Natural killer cell treated with Interleukin-12 subunit alpha and Interleukin-12 subunit beta and Interleukin-15 and Interleukin-18, amount 100 ng/mL, for 72 hours (primary cell): Measurements from ENCODE around the gene GPSM3. TPM values are rescaled to one million over a fixed set of nuclear protein-coding genes. Genes with fewer than 3 reads are reported as not detected.
"Not testable (repeated sequence)": the region's sequence is repeated elsewhere in the genome, so short reads cannot be mapped to it uniquely, and the experiment has no call there.

Experiments
- ATAC-seq, 2 donors: fragments of 150-1000 bp; cut with Tn5 transposase in 1 of 2; sonication (Bioruptor Pico), chemical (Tn5 transposase) in 1 of 2; 2 replicates each; pipeline ENCODE4 v1.10.0; 2021
- DNase-seq: peaks from one replicate; pipeline ENCODE4 v3.0.0; 2022; ENCODE audit warnings: low spot score
- H3K27ac Mint-ChIP-seq, 2 donors: 1 replicate in 1 of 2; 2 replicates in 1 of 2; pipeline ENCODE4 v1.8.0; 2022; ENCODE audit warnings: mixed read lengths in 2 of 2, mild to moderate bottlenecking in 1 of 2, moderate library complexity in 1 of 2
- H3K27me3 Mint-ChIP-seq, 2 donors: 1 replicate in 1 of 2; 2 replicates in 1 of 2; pipeline ENCODE4 v1.8.0; 2022; ENCODE audit warnings: mixed read lengths in 2 of 2
- H3K36me3 Mint-ChIP-seq: one replicate; pipeline ENCODE4 v1.8.0; 2022; ENCODE audit warnings: mixed read lengths
- H3K4me1 Mint-ChIP-seq, 2 donors: 1 replicate in 1 of 2; 2 replicates in 1 of 2; pipeline ENCODE4 v1.8.0; 2022; ENCODE audit warnings: low read depth in 2 of 2, mixed read lengths in 2 of 2, mild to moderate bottlenecking in 1 of 2
- H3K4me3 Mint-ChIP-seq: one replicate; pipeline ENCODE4 v1.8.0; 2022; ENCODE audit warnings: mixed read lengths
- H3K9me3 Mint-ChIP-seq: 2 replicates; pipeline ENCODE4 v1.8.0; 2022; ENCODE audit warnings: mixed read lengths
- total RNA-seq, 2 donors: library from RNA; stranded (reverse); gene quantifications; one replicate each; pipeline ENCODE4 v1.2.3, GENCODE V29; 2022

GPSM3 gene
- total RNA-seq, 2 donors from 2014 or later = 131 to 143 TPM

DNA sequence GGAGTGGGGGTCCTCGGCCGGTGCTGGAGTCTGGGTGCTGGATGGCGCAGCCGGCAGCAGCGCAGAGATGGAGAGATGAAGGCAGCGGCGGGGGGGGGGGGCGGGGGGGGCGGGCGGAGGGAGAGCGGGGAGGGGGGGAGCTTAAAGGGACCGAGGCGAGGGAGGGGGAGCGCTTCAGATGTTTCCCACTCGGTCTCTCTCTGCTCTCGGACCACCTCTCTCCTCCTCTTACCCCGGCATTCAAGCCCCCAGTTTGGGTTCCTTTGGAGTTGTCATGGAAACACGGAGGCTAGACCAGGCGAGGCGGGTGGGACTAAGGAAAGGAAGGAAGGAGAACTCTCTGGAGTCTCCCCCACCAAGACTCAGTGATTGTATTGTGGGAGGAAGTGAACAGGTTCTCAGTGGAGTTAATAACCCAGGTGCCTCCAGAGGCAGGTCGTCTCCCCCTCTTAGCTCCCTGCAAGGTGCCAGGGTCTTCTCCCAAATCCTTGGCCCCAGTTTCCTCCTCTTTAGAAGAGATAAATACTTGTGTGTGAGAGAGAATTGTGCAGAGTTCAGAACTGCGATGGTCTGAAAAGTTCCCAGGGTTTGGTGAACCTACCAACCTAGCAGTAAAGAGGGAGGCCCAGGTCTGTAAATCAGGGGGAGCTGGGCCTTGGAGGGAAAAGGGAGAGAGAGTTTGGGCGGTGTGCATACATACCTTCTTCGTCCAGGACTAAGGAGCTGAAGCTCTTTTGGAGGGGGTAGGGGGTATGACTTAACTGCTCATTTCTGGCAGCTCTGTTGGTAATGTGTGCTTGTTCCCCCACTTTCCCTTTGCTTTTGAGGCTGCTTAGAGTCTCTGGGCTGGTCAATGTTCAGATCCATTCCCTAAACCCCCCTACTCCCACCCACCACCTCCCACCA, 40.3 kb downstream of the GPSM3 start, which contains the start of gene PRRT1:
Gene PRRT1, minus strand, starts transcription at position 77 of the 906 bp plus-strand sequence. CDS start 112 bp downstream, outside the sequence.
- Mint-ChIP-seq H3K9me3 (no peaks in the 10 kb centered on the region), H3K4me1 (peaks cover 51 to 64% of the 10 kb centered on the region in 2 donors), H3K36me3 (no peaks in the 10 kb centered on the region), H3K27me3 (peaks cover 27 to 32% of the 10 kb centered on the region in 2 donors), H3K4me3 (peak within 1 kb of the TSS; percentile 99), H3K27ac (peak within 1 kb of the TSS in 1 of 2 donors; percentile 76)
- DNase-seq (no peak), ATAC-seq (no peak)

- Mint-ChIP-seq H3K27me3 (peaks cover 32 to 35% of the 10 kb centered on the region in 2 donors), H3K4me3 (peak overlapping the region; percentile 28), H3K9me3 (no peaks in the 10 kb centered on the region), H3K36me3 (no peaks in the 10 kb centered on the region), H3K4me1 (peaks cover 51 to 64% of the 10 kb centered on the region in 2 donors), H3K27ac (peak overlapping the region in 1 of 2 donors; percentile 34)
- ATAC-seq (no peak), DNase-seq (no peak)
Observed at GRCh38 chr6:32151181-32151862, 41.1 kb downstream of the GPSM3 start.

- ATAC-seq (no peak), DNase-seq (no peak)
- no peaks in the 10 kb centered on the region for H3K36me3 Mint-ChIP-seq
- no peaks in the 10 kb centered on the region for H3K9me3 Mint-ChIP-seq
- H3K27me3 Mint-ChIP-seq = peaks cover 35 to 43% of the 10 kb centered on the region in 2 donors
- peaks cover 45 to 62% of the 10 kb centered on the region in 2 donors for H3K4me1 Mint-ChIP-seq
- peak overlapping the region; percentile 50 for H3K4me3 Mint-ChIP-seq
- H3K27ac Mint-ChIP-seq = peak overlapping the region in 1 of 2 donors; percentile 2
Observed at GRCh38 chr6:32149932-32150870, 42.2 kb downstream of the GPSM3 start.

GRCh38 chr6:32149092-32149755, 43.2 kb downstream of the GPSM3 start:
- H3K36me3 Mint-ChIP-seq = no peaks in the 10 kb centered on the region
- ATAC-seq (peak; percentile 22 to 40), DNase-seq (no peak)
- H3K27ac Mint-ChIP-seq = peak overlapping the region; percentile 51 to 80
- H3K4me1 Mint-ChIP-seq = peaks cover 36 to 52% of the 10 kb centered on the region in 2 donors
- H3K4me3 Mint-ChIP-seq = peak overlapping the region; percentile 85
- no peaks in the 10 kb centered on the region for H3K9me3 Mint-ChIP-seq
- peaks cover 35 to 43% of the 10 kb centered on the region in 2 donors for H3K27me3 Mint-ChIP-seq

GRCh38 chr6:32148289-32149091, 44.0 kb downstream of the GPSM3 start:
- Mint-ChIP-seq H3K27me3 (peaks cover 35 to 43% of the 10 kb centered on the region in 2 donors), H3K27ac (peak overlapping the region; percentile 51 to 80), H3K36me3 (no peaks in the 10 kb centered on the region), H3K9me3 (no peaks in the 10 kb centered on the region), H3K4me1 (peaks cover 32 to 46% of the 10 kb centered on the region in 2 donors), H3K4me3 (peak overlapping the region; percentile 85)
- peak; percentile 90 to 95 for ATAC-seq
- DNase-seq = peak; percentile 82

DNA sequence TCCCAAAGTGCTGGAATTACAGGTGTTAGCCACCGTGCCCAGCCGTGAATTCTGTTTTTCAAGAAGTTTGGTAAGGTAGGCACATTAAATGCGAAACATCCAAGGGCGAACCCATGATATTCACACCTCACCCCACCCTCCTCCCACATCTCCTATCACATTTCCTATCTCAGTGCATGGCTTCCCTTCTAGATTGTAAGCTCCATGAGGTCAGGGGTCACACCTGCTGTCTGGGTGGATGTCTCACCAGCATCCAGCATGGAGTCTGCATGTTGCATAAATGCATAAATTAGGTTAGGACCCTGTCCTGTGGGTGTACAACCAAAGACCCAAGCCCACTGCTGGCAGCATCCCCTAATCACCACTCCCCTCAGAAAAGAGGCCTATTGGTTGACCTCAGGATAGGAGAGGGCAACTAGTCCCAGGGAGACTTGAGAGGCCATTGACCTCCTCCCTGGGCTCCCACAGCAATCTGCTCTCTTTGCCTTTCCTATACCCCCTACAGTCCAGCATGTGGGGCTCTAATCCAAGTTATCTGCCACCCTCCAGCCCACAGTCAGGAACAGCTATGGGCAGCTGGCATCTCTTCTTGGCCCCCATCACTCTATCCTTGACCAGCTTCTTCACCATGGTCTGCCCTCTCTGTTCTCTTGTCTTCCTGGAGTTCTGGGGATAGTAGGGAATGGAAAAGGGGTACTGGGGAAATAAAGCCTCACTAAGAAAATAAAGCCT, 44.9 kb downstream of the GPSM3 start:
- peak overlapping the region in 1 of 2 donors; percentile 51 for H3K27ac Mint-ChIP-seq
- no peak for ATAC-seq
- peak overlapping the region; percentile 85 for H3K4me3 Mint-ChIP-seq
- no peak for DNase-seq
- peaks cover 35 to 43% of the 10 kb centered on the region in 2 donors for H3K27me3 Mint-ChIP-seq
- H3K36me3 Mint-ChIP-seq = no peaks in the 10 kb centered on the region
- H3K9me3 Mint-ChIP-seq = no peaks in the 10 kb centered on the region
- H3K4me1 Mint-ChIP-seq = peaks cover 32 to 40% of the 10 kb centered on the region in 2 donors

GRCh38 chr6:32146687-32147086, 45.8 kb downstream of the GPSM3 start:
- DNase-seq (no peak), ATAC-seq (no peak)
- no peaks in the 10 kb centered on the region for H3K9me3 Mint-ChIP-seq
- H3K27ac Mint-ChIP-seq = no peak overlapping the region
- peaks cover 40 to 51% of the 10 kb centered on the region in 2 donors for H3K27me3 Mint-ChIP-seq
- peaks cover 32 to 36% of the 10 kb centered on the region in 2 donors for H3K4me1 Mint-ChIP-seq
- H3K4me3 Mint-ChIP-seq = no peak overlapping the region
- H3K36me3 Mint-ChIP-seq = no peaks in the 10 kb centered on the region

DNA sequence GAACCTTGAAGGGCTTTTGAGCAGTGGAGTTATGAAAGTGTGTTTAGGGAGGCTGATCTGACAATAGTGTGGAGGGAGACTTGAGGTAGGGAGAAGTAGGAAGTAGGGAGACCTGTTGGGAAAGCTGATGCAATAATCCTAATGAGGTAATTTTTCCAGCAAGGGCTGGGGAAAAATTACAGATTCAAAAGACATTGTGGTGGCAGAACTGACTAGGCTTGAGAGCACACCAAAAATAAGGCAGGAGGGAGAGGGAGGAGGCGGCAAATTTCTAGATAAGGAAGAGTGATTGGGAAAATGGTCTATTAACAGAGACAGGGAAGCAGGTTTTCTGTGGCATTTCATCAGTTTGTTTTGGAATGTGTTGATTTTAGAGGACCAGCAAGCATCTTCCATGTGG, 46.2 kb downstream of the GPSM3 start:
- peaks cover 31 to 34% of the 10 kb centered on the region in 2 donors for H3K4me1 Mint-ChIP-seq
- H3K9me3 Mint-ChIP-seq = no peaks in the 10 kb centered on the region
- no peaks in the 10 kb centered on the region for H3K36me3 Mint-ChIP-seq
- ATAC-seq (no peak), DNase-seq (no peak)
- no peak overlapping the region for H3K4me3 Mint-ChIP-seq
- peaks cover 38 to 50% of the 10 kb centered on the region in 2 donors for H3K27me3 Mint-ChIP-seq
- H3K27ac Mint-ChIP-seq = no peak overlapping the region

GRCh38 chr6:32144238-32144637, 48.2 kb downstream of the GPSM3 start:
- H3K36me3 Mint-ChIP-seq, DNase-seq, H3K4me3 Mint-ChIP-seq, H3K9me3 Mint-ChIP-seq, ATAC-seq, H3K27ac Mint-ChIP-seq: not testable (repeated sequence)
- H3K4me1 Mint-ChIP-seq = peaks cover 20 to 22% of the 10 kb centered on the region in 2 donors
- H3K27me3 Mint-ChIP-seq = peaks cover 25 to 41% of the 10 kb centered on the region in 2 donors
